GM19099 (cell line): ENCODE results near the gene AOPEP.

Experiments
- POLR2A ChIP-seq: IDR thresholded peaks from 3 replicates; pipeline ENCODE4 v1.6.1; 2011; ENCODE audit warnings: low read depth; ENCODE audit not compliant: insufficient read length; ENCODE audit errors: extremely low read depth

AOPEP gene, protein sequence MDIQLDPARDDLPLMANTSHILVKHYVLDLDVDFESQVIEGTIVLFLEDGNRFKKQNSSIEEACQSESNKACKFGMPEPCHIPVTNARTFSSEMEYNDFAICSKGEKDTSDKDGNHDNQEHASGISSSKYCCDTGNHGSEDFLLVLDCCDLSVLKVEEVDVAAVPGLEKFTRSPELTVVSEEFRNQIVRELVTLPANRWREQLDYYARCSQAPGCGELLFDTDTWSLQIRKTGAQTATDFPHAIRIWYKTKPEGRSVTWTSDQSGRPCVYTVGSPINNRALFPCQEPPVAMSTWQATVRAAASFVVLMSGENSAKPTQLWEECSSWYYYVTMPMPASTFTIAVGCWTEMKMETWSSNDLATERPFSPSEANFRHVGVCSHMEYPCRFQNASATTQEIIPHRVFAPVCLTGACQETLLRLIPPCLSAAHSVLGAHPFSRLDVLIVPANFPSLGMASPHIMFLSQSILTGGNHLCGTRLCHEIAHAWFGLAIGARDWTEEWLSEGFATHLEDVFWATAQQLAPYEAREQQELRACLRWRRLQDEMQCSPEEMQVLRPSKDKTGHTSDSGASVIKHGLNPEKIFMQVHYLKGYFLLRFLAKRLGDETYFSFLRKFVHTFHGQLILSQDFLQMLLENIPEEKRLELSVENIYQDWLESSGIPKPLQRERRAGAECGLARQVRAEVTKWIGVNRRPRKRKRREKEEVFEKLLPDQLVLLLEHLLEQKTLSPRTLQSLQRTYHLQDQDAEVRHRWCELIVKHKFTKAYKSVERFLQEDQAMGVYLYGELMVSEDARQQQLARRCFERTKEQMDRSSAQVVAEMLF

DNA sequence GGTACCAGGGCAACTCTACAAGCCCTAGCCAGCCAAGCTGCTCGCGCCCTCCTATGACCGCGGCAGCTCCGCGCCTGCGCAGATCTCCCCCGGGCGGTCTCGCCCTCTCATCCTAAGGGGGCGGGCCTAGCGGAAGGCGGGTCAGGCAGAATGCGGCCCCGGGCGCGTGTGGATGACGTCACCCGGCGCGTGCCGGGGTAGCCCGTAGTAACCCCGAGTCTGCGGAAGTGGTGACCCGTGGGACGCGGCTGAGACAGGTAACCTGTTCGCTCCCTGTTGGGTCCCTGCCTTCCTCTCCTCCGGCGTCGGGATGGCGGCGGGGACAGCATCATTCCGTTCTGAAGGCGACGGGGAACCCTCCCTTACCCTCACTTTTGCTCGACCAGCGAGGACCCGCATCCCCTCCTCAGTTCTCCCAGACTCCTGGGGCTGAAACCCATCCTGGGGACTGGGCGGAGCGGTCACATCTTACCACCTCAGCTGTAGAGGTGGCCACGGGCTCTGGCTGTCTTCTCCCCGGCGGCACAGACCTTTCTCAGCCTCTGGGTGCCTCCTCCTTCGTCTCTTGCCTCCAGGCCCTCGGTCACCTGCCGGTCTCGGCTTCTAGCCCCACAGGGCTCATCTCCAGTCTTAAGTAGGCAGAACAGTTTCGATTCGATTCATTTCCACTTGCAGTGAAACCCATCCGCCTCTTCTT lies at the start of gene AOPEP:
TSS of gene AOPEP (plus strand) at position 205 of the 697 bp plus-strand sequence. CDS start 33,085 bp downstream, outside the sequence.
- TF ChIP-seq POLR2A, result peak; percentile 93

DNA sequence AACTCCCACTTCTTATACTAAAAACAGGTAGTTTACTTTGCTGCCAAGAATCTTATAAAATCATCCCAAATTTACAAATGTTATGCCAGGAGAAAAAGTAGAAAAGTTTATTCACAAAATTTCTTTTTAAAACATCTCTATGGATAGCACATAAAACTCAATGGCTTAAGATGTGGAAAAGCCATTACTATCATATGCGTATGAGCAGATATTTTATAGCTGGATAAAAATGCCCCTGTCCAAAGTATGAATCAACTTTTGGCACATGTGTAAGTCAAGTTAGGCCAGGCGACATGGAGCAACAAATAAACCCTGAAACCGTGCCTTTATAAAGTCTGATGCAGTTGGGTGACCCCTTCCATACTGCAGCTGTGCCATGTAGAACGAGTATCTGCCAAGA lies 48.6 kb upstream of the AOPEP start:
- TF ChIP-seq POLR2A, result no peak

DNA sequence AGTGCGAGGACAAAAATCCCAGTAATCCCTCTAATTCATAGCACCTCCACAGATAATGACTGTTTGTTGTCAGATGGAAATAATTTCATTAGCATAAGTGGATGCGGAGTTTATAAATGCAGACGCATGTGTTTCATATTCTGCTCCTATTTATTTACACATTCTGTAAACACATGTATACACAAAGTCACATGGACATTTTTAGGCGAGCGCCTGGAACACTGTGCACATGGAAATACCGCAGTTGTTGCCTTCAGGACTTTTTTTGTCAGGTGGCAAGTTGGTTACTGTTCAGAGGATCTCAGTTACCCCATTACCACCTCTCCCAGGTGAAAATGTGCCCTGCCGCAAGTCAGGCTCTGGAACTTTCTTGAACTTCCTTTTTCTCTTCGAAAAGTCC lies 46.9 kb upstream of the AOPEP start:
- TF ChIP-seq POLR2A, result no peak

DNA sequence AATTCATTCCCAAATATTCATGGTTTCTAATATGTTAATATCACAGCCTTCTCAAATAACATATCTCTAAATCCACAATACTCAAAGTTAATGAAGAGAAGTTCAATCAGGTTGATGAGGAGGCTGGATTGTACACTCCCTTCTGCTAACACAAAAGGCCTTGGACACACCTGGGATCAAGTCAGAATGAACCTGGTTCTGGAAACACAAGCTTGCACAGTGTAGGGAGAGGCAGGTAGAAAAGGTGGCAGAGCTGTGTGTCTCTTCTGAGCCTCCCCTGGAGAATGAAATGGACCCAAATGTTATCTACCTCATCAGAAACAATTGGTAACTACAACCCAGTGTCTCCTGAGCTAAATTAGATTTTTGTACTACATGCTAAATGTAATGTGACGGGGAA lies 46.5 kb upstream of the AOPEP start:
- TF ChIP-seq POLR2A, result no peak

DNA sequence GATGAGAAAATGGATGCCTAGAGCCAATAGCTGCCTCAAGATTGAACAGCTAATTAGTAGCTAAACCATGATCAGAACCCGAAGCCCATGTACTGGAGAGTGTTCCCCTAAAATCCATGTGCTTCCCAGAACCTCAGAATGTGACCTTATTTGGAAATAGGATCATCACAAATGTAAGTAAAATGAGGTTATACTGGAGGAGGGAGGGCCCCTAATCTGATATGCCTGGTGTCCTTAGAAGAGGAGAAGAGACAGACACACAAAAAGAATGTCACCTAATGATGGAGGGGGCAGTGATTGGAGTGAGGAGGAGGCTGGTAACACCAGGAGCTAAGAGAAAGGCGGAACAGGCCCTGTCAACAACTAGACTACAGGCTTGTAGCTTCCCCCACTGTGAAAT lies 45.9 kb upstream of the AOPEP start:
- TF ChIP-seq POLR2A, result no peak

DNA sequence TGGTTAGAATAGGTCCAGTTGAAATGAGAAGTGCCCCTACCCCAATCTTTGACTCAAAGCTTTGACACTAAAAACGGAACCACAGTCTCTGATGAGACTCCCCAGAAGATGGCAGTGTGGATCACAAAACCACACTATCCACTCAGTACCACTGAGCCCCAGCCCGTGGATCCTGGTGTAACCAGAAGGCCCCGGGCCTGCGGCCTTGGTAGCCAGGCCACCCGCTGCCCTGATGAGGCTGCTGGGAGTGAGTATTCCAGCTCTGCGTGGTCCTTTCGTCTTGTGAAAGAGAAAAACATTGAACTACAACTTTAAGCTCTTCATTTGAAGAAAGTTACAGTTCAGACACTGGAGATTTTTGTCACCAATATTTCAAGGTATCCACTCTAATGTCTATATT lies 45.0 kb upstream of the AOPEP start:
- TF ChIP-seq POLR2A, result no peak

DNA sequence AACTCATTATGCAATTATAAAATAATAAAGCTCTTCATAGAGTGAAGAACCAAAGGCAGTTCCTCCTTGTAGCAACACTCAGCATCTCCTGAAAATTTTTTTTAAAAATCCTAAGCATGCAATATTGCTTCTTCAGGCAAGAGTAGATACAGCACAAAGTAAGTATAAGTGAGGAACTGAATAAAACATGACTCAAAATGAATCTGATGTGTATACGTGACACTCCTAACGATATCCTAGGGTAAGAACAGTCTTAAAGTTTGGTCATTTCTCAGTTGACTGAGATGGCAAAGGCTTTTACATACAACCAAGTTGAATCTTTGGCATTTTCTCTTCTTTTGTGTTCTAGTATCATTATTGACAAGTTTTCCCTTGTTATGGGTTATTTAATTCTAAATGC lies 41.1 kb upstream of the AOPEP start:
- TF ChIP-seq POLR2A, result no peak

DNA sequence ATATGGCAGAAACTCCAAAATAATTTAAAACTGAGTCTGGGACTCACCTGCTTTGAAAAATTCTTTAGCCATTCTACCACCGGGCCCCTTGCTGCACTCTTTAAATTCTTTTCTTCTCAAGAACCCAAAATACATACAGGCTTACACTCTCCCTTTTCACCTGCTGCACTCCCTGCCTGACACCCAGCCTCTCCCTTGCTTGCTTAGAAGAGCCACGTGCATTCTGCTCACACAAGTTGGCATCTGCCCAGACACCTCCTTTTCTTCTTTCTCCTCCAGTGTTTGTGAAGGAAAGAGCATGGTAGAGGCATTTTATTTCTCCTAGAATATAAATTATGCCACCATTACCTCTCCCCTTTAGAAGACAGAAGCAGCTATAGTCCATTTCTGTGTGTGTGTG lies 39.0 kb upstream of the AOPEP start:
- TF ChIP-seq POLR2A, result no peak

DNA sequence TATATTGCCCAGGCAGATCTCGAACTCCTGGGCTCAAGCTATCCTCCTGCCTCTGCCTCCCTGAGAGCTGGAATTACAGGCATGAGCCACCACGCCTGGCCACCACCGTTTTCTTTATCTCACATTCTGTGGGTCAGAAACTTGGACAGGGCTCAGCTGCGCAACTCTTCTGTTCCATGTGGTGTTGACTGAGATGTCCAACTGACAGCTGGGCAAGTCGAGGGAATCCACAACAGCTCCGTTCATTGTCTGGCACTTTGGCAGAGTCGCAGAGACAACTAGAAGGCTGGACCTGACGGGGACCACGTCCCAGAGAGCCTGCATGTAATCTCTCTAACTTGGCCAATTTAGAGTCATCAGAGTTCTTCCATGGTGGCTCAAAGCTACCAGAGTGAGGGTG lies 36.2 kb upstream of the AOPEP start:
- no peak for TF ChIP-seq POLR2A

DNA sequence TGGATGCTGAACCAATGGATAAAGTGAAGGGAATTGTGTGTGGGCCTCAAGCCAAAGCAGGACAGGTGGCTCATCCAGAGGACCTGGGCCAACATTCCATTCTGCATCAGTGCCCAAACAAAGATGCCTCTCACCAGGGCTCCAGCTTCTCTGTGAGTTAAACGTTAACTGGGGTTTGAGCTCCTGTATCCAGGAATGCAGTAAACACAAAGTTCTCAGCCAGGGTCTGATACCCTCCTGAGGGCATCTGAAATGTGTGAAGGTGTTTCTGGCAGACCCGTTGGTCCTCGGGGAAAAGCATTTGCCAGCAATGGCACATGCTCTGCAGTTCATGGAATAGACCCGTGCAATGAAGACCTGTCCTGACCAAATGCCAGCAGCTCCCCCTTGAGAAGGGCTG lies 33.9 kb upstream of the AOPEP start:
- TF ChIP-seq POLR2A, result no peak

DNA sequence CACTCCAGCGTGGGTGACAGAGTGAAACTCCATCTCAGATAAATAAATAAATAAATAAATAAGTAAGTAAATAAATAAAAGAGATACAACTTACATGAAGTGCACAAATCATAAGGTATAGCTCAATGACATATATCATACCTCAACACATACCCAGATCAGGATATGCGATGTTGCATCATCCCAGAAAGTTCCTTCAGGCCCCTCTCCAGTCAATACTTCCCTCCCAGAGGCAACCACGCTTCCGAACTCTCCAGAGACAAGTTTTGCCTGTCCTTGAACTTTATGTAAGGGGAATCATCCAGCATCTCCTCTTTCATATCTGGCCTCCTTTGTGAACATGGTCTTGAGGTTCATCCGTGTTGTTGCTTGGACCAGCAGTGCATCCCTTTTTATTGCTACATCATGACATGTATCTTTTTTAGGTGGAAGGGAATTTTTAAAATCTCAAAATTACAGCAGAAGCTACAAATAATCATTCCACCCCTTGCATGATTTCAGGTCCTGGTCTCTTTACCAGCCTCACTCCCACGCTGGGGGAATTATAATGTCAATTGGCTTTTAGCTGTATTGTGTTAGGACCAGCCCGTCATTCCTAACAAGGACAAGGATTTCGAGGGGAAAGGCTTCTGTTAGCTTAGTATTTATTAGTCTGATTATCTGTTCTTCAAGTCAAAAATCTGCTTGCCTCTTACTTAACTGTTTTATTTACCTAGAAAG lies 32.9 kb upstream of the AOPEP start:
- TF ChIP-seq POLR2A, result no peak

DNA sequence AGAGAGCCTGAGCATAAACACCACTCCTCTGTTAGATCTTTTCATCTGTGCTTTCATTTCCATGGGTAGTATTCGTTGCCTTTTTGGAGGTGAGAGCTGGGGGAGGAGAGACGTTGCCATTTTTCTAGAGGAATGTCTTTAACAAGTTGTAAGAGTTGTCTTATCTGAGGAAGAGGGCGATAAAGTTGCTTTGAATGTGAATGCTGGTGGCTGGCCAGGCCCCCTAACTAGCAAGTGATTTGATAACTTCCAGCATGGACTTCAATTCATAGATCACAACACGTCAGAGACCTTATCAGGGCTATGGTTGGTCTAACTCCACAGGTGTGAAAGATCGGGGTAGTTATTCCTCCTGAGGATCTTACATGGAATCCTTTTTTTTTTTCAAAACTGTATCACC lies 30.0 kb upstream of the AOPEP start:
- no peak for TF ChIP-seq POLR2A

DNA sequence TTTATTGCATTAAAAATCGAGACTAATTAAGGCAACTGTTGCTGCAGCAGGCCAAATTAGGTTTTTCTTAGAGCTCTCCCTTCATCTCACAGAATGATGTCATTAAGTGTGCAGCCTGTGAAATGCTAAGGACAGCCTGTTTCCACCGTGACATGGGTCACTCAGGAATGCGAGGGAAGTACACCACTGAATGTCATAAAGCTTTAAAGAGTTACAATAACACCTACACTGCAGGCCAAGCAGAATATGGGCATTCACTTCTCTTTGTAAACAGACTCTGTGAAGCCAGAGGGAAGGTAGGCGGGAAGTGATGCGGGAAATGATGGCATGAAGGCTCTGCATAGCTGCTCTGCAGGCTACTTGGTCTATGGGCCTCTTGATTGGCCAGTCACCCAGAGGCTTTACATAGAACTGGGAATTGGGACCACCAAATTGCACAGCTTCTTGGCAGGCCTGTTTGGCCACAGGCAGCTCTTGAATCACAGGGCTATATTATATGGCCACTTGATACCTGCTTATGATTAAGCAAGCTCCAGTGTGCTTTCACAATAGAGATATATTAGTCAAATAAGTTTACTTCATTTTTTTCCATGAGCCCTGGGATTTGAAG lies 28.4 kb upstream of the AOPEP start:
- no peak for TF ChIP-seq POLR2A

DNA sequence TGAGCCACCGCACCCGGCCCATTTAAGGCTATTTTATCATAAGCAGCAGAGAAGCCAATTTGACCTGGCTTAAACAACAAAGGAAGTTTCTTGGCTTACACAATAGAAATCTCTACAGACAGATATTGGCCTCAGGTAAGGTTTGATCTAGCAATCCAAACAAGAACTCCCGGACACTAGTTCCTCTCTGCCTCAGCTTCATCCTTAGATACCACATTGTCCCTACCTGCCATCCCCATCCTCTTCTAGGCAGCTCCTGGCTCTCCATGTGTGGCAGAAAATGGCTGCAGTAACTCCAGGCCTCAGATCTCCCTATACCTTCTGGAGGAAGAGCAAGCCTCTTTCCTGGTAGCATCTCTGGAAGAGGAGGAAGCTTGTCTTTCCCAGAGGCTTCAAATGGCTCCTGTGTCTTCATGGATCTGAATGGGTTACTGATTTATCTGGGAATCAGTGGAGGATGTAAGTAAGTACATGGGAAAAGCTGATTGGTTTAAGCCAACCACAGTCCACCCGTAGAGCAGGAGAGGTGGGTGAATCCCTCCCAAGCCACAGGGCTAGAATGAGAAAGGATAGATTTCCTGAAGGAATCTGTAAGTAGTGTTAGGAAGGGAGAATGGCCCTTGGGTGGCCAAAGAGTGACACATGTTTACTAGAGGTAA lies 26.7 kb upstream of the AOPEP start:
- no peak for TF ChIP-seq POLR2A
